NCI-H146 treated with DMSO at 0.1 percent for 48 hours (cell line): Measurements from ENCODE around the gene IFNB1.

ENCODE experiments used
- DNase-seq: peaks from one replicate; lab custom pipeline; 2025; ENCODE audit not compliant: unreplicated experiment; lab: John Stamatoyannopoulos, UW

Gene IFNB1

GRCh38 chr9:21070906-21071305 lies 6.8 kb downstream of the IFNB1 start:
- DNase-seq = no peak

GRCh38 chr9:21070171-21070571 lies 7.6 kb downstream of the IFNB1 start:
- no peak for DNase-seq

GRCh38 chr9:21060919-21061561 lies 16.7 kb downstream of the IFNB1 start:
- no peak for DNase-seq

- no peak for DNase-seq
These were observed 20.8 kb downstream of the IFNB1 start for GRCh38 chr9:21056931-21057330.

- no peak for DNase-seq
These were observed 23.9 kb downstream of the IFNB1 start for GRCh38 chr9:21053851-21054250.

GRCh38 chr9:21047281-21047691 lies 30.5 kb downstream of the IFNB1 start:
- no peak for DNase-seq

- no peak for DNase-seq
These were observed 33.9 kb downstream of the IFNB1 start for GRCh38 chr9:21043841-21044240.

GRCh38 chr9:21042466-21042865 lies 35.3 kb downstream of the IFNB1 start:
- DNase-seq = no peak

- no peak for DNase-seq
These were observed 38.4 kb downstream of the IFNB1 start for GRCh38 chr9:21039302-21039701.

- DNase-seq = no peak
These were observed 40.5 kb downstream of the IFNB1 start for GRCh38 chr9:21037278-21037677.

GRCh38 chr9:21031808-21032183 lies 45.9 kb downstream of the IFNB1 start:
- DNase-seq = no peak

GRCh38 chr9:21031091-21031807 lies 46.5 kb downstream of the IFNB1 start, which contains the start of gene HACD4:
TSS of gene HACD4 (minus strand) at chr9:21031640. CDS start at chr9:21031590, 50 bp downstream.
- DNase-seq = no peak

- DNase-seq = no peak
These were observed 47.2 kb downstream of the IFNB1 start for GRCh38 chr9:21030389-21031035.

- DNase-seq = no peak
These were observed 48.1 kb downstream of the IFNB1 start for GRCh38 chr9:21029661-21030060.

- DNase-seq = no peak
These were observed 49.3 kb downstream of the IFNB1 start for GRCh38 chr9:21028466-21028865.

GRCh38 chr9:21027295-21027694 lies 50.4 kb downstream of the IFNB1 start:
- no peak for DNase-seq
